ENCODE data around the gene TEX35.

DNA sequence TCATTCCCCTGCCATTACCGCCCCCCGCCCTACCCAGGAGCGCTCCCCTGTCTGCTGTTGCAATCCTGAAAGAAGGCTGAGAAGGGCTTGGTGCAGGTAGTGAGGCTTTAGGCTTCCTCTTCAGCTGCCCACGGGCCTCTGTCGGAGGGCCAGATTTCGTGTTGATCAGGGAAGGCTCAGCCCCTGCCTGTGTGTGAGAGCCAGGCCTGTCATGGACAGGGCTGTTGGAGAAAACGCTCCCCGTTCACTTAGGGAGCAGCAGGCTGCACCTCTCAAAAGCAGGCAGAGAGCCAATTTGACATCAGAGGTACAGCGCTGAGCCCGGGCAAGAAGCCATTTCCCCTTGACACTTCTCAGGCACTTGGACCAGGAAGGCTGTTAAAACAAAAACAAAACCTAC, 19.0 kb downstream of the TEX35 start:
- TF ChIP-seq, protein P1, sequence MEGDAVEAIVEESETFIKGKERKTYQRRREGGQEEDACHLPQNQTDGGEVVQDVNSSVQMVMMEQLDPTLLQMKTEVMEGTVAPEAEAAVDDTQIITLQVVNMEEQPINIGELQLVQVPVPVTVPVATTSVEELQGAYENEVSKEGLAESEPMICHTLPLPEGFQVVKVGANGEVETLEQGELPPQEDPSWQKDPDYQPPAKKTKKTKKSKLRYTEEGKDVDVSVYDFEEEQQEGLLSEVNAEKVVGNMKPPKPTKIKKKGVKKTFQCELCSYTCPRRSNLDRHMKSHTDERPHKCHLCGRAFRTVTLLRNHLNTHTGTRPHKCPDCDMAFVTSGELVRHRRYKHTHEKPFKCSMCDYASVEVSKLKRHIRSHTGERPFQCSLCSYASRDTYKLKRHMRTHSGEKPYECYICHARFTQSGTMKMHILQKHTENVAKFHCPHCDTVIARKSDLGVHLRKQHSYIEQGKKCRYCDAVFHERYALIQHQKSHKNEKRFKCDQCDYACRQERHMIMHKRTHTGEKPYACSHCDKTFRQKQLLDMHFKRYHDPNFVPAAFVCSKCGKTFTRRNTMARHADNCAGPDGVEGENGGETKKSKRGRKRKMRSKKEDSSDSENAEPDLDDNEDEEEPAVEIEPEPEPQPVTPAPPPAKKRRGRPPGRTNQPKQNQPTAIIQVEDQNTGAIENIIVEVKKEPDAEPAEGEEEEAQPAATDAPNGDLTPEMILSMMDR (IDR thresholded peaks at IDR 0.05): no peak
- no peak for TF ChIP-seq POLR2A (IDR thresholded peaks at IDR 0.05)

Data from testis (tissue), 2 donors.